Measurements from ENCODE around the gene RFLNA.

Gene RFLNA

DNA sequence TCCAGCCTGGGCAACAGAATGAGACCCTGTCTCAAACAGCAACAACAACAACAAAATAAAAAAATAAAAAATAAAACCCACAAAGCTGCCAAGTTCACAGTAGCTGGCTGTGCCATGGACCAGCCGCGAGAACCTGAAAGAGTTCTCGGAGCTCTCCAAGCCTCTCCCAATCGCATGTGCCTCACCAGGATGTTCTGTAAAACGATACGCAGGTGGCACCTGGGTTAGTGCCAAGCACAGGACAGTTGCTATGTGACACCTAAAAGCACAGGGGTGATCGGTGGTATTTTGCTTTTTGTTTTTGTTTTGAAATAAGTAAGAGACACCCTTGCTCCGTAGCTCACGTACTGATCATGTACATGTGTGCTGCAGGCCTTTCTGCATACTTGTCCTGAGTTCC is 52.4 kb downstream of the RFLNA start:
- TF ChIP-seq CTCF (IDR thresholded peaks at IDR 0.05; ENCODE audit: insufficient read depth, low read depth, low read length, missing control alignments), result no peak
- H3K4me3 ChIP-seq (ENCODE audit: low read length), result no peak overlapping the region
- no peak for DNase-seq (ENCODE audit: low read depth)

DNA sequence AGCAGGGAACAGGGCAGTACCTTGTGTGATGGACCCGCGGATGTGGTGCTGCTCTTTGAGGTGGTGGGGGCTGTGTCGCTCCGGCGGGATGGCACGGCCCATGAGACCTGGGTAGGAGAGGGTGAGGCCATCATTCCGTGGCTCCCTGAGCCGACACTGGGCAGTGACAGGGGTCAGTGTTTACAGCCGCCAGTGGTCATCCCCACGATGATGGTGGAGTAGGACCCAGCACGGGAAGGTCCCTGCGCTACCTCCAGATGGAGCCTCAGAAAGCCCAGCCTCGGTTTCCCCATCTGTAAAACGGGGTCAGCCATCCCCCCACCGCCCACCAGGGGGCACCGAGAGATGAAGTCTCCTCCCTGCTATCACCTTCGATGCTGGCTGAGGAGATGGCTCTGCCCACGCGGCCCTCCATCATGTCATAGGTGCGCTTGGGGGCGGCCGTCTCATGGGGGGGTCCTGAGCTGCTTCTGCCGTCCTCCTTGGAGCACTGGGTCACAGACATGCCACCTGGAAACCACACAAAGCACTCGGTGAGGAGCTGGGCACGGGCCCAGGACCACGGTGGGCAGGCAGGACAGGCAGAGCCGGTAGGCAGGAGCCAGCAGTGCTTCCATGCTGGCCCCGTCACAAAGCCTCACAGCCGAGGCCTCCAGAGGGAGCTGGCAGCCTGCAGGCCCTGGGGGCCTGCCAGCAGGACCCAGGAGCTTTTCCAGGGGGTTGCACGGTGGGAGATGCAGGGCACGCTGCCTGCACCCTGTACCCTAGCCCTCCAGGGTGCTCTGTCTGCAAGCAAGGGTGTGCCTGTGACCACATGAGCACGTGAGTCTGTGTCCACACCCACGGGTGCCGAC is 53.1 kb downstream of the RFLNA start:
- peak; percentile 48 for TF ChIP-seq CTCF (IDR thresholded peaks at IDR 0.05; ENCODE audit: insufficient read depth, low read depth, low read length, missing control alignments)
- no peak for DNase-seq (ENCODE audit: low read depth)
- H3K4me3 ChIP-seq (ENCODE audit: low read length), result no peak overlapping the region

GRCh38 chr12:124348659-124349380 is 53.9 kb downstream of the RFLNA start:
- H3K4me3 ChIP-seq (ENCODE audit: low read length), result no peak overlapping the region
- no peak for DNase-seq (ENCODE audit: low read depth)
- TF ChIP-seq CTCF (IDR thresholded peaks at IDR 0.05; ENCODE audit: insufficient read depth, low read depth, low read length, missing control alignments), result no peak

- TF ChIP-seq CTCF (IDR thresholded peaks at IDR 0.05; ENCODE audit: insufficient read depth, low read depth, low read length, missing control alignments), result no peak
- no peak overlapping the region for H3K4me3 ChIP-seq (ENCODE audit: low read length)
- DNase-seq (ENCODE audit: low read depth), result no peak
These were observed 55.6 kb downstream of the RFLNA start for GRCh38 chr12:124350491-124350890.

DNA sequence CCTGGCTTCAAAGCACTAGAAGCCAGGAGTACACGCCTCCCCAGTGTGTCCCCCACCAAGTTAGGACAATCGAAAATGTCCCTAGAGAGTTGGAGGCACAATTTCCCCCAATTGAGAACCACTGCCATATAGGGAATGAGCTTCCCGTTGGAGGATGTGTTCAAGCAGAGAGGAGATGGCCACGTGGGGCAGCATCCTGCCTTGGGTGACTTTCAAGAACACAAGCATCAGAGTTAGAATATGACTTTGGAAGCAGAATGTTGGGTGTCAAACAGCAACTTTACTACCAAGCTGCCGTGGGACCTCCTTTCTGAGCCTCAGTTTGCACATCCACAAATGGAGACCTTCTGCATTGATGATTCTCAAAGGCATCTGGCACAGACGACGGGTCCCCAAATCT is 56.5 kb downstream of the RFLNA start:
- H3K4me3 ChIP-seq (ENCODE audit: low read length), result no peak overlapping the region
- DNase-seq (ENCODE audit: low read depth), result no peak
- TF ChIP-seq CTCF (IDR thresholded peaks at IDR 0.05; ENCODE audit: insufficient read depth, low read depth, low read length, missing control alignments), result no peak

- no peak for DNase-seq (ENCODE audit: low read depth)
- TF ChIP-seq CTCF (IDR thresholded peaks at IDR 0.05; ENCODE audit: insufficient read depth, low read depth, low read length, missing control alignments), result no peak
These were observed 57.4 kb downstream of the RFLNA start for GRCh38 chr12:124352257-124352656.

More at GRCh38 chr12:124352257-124352656, 57.4 kb downstream of the RFLNA start:
- no peak overlapping the region for H3K4me3 ChIP-seq (ENCODE audit: low read length)
